Prostate gland (tissue), 2 donors: ENCODE data around the gene MMP2. TPM values are rescaled to one million over a fixed set of nuclear protein-coding genes. Genes with fewer than 3 reads are reported as not detected.

Experiments used
- DNase-seq: peaks from one replicate; pipeline ENCODE4 v3.0.0-alpha.2; 2019; ENCODE audit warnings: low spot score
- H3K27ac ChIP-seq, 2 donors: fragments of 200-600 bp; sonication (generic); 2 replicates each; pipeline ENCODE4 v1.5.1; 2017 to 2019
- H3K27me3 ChIP-seq: fragments of 200-600 bp; sonication (generic); replicated peaks from 2 replicates; pipeline ENCODE4 v1.5.1; 2019; ENCODE audit not compliant: insufficient read depth
- H3K36me3 ChIP-seq, 2 donors: fragments of 200-600 bp; sonication (generic); 1 replicate in 1 of 2; 2 replicates in 1 of 2; pipeline versions ENCODE4 v1.5.1 to v1.8.1; 2017 to 2019
- H3K4me1 ChIP-seq: fragments of 200-600 bp; sonication (generic); replicated peaks from 2 replicates; pipeline ENCODE4 v1.5.1; 2019
- H3K4me3 ChIP-seq, 2 donors: fragments of 200-600 bp; sonication (generic); 2 replicates each; pipeline ENCODE4 v1.5.1; 2017 to 2019
- H3K9me3 ChIP-seq: fragments of 200-600 bp; sonication (generic); 2 replicates; pipeline ENCODE4 v1.5.1; 2017
- POLR2A ChIP-seq: fragments of 450-650 bp; IDR thresholded peaks from one replicate; pipeline ENCODE4 v1.6.1; 2016; ENCODE audit warnings: antibody characterized with exemption, mild to moderate bottlenecking
- POLR2AphosphoS5 ChIP-seq: sonication (generic); formaldehyde crosslinking; IDR thresholded peaks from one replicate; pipeline ENCODE4 v1.6.1; 2017; ENCODE audit warnings: antibody characterized with exemption
- WGBS: methylation state at CpG from one replicate; pipeline ENCODE4 v1.1.5; 2018; 5-methylcytosine and 5-hydroxymethylcytosine counted together
- intact Hi-C: fragments of 100-400 bp; cut with DNase I; formaldehyde crosslinking; loops from one replicate; pipeline ENCODE4 v1.14.2; 2022
- total RNA-seq, 2 donors: library from RNA; depleted of rRNA; stranded (reverse); fragments of >200 nt; gene quantifications; one replicate each; pipeline ENCODE4 v1.1.0, GENCODE V29; 2016
- TF ChIP-seq, protein P1 (sequence below), 4 experiments: fragments of 200-600 bp in 2 of 4; fragments of 450-650 bp in 2 of 4; sonication (generic) in 2 of 4; IDR thresholded peaks; 1 replicate in 3 of 4; 2 replicates in 1 of 4; pipeline ENCODE4 v1.5.1; 2016 to 2019; ENCODE audit warnings: antibody characterized with exemption in 4 of 4, mild to moderate bottlenecking in 2 of 4, moderate library complexity in 2 of 4

Gene MMP2
- total RNA-seq, 2 donors from 2014 or later = 22.9 to 175 TPM

DNA sequence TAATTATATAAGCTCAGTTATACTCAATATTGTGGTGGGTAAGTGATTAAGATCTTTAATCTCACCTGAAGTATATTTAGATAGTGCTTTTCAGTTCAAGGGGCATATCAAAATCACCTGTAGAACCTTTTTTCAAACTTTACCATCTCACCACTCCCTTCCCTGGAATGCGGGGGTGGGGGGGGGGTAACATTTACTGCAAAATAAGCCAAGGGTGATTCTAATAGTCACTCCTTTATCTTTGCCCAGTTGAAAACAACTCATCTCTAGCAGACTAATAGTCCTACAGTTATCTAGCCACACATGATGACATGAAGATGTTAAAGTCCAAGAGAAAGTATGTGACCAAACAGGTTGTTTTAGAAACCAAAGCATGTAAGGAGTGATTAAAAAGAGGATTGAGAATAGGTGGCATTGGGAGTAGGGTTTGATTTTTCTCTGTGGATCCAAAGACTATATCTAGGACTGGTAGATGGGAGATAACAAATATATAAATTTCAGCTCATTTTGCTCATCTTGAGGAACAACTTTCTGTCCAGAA is 51.4 kb downstream of the MMP2 start:
- Histone ChIP-seq H3K27ac (no peak overlapping the region), H3K27me3 (no peaks in the 10 kb centered on the region), H3K9me3 (no peaks in the 10 kb centered on the region), H3K4me3 (no peak overlapping the region), H3K4me1 (no peaks in the 10 kb centered on the region), H3K36me3 (no peaks in the 10 kb centered on the region)
- intact Hi-C loops = no loop called here
- TF ChIP-seq, protein P1, sequence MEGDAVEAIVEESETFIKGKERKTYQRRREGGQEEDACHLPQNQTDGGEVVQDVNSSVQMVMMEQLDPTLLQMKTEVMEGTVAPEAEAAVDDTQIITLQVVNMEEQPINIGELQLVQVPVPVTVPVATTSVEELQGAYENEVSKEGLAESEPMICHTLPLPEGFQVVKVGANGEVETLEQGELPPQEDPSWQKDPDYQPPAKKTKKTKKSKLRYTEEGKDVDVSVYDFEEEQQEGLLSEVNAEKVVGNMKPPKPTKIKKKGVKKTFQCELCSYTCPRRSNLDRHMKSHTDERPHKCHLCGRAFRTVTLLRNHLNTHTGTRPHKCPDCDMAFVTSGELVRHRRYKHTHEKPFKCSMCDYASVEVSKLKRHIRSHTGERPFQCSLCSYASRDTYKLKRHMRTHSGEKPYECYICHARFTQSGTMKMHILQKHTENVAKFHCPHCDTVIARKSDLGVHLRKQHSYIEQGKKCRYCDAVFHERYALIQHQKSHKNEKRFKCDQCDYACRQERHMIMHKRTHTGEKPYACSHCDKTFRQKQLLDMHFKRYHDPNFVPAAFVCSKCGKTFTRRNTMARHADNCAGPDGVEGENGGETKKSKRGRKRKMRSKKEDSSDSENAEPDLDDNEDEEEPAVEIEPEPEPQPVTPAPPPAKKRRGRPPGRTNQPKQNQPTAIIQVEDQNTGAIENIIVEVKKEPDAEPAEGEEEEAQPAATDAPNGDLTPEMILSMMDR (IDR thresholded peaks at IDR 0.05) = no peak
- TF ChIP-seq POLR2A (no peak), POLR2AphosphoS5 (no peak)
- WGBS = 81% methylated on average over 1 of the region's 1 CpG
- DNase-seq = no peak

DNA sequence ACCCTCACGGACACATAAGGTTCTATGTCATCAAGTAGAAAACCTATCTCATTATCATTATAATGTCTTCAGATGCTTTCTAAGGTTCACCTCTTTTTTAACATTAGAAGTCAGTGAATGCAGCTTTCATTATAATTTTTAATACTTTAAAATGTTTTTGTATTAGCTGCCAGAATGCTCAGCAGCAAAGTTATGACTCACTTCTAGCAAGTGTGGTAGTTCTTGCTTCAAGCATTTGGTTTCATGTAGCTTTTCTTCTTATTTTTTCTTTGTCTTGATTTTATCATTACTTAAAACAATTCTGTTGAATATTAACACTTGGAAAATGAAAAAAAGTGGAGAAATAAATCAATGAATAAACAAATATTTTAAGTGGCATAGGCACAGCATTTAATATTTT is 53.2 kb downstream of the MMP2 start:
- Histone ChIP-seq H3K27me3 (no peaks in the 10 kb centered on the region), H3K9me3 (no peaks in the 10 kb centered on the region), H3K4me3 (no peak overlapping the region), H3K27ac (no peak overlapping the region), H3K36me3 (no peaks in the 10 kb centered on the region), H3K4me1 (no peaks in the 10 kb centered on the region)
- WGBS = 95% methylated on average over 1 of the region's 1 CpG
- intact Hi-C loops = no loop called here
- DNase-seq = no peak
- TF ChIP-seq POLR2AphosphoS5 (no peak), POLR2A (no peak)
- TF ChIP-seq, protein P1 (IDR thresholded peaks at IDR 0.05) = no peak

DNA sequence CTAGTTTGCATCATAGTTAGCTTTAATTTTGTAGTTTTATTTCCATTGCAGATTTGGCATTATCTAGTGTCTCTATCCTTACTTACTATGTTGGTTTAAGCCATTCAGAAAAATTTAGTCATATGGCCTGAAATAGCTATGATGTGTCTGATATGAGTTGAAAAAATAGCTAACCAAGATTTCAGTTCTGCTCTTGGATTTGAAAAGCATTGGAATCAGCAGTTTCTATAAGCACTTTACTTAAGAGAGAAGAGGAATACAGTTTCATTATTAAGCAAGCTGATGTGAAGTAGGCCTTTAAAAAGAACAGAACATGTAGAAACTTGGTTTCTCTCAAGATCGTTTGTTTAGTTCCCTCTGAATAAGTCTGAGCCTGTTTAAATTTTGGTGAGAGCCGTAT is 55.8 kb downstream of the MMP2 start:
- Histone ChIP-seq H3K4me3 (no peak overlapping the region), H3K27ac (no peak overlapping the region), H3K36me3 (no peaks in the 10 kb centered on the region), H3K4me1 (no peaks in the 10 kb centered on the region), H3K27me3 (no peaks in the 10 kb centered on the region), H3K9me3 (no peaks in the 10 kb centered on the region)
- no peak for DNase-seq
- WGBS = 33% methylated on average over 2 of the region's 2 CpGs
- intact Hi-C loops = no loop called here
- TF ChIP-seq POLR2AphosphoS5 (no peak), POLR2A (no peak)
- TF ChIP-seq, protein P1 (IDR thresholded peaks at IDR 0.05) = no peak

DNA sequence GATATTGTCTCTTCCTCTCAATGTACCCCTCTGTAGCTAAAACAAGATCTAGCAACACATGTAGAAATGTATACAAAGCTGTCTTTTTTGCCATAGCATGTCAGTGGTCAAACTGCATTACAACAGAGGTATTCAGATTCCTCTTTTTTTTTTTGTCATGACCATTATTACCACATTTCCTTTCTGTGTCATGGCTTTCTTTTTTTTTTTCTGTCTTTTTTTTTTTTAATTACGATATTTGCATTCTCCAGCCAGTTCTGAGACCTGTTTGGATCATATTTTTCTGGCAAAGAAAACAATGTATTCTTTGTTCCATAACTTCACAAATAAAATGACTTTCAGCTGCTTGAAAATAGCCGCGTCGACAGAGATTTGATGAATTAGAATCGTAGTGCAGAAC is 60.1 kb downstream of the MMP2 start:
- no peak for DNase-seq
- TF ChIP-seq POLR2AphosphoS5 (no peak), POLR2A (no peak)
- TF ChIP-seq, protein P1 (IDR thresholded peaks at IDR 0.05) = no peak
- H3K4me3 ChIP-seq = no peak overlapping the region
- H3K27ac ChIP-seq = no peak overlapping the region
- H3K4me1 ChIP-seq = no peaks in the 10 kb centered on the region
- 36% methylated on average over 5 of the region's 5 CpGs for WGBS
- H3K27me3 ChIP-seq = no peaks in the 10 kb centered on the region
- intact Hi-C loops = no loop called here
- no peaks in the 10 kb centered on the region for H3K36me3 ChIP-seq
- no peaks in the 10 kb centered on the region for H3K9me3 ChIP-seq

DNA sequence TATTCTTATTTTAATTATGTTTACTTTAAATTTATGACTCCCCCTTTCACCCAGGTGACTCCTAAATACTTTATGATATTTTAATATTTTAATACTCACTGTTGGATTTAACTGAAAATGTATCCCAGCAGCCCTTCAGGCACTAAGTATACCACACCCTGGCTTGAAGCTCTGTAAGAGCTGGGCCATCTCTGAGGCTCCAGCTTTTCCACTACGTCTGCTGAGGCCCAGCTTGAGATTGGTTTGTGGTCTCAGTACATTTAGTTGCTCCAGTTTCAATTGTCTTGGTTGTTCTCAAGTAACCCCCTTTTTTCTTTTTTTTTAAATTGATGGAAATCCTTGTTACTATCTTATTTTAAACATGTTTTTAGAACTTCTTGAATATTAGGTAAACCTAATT is 60.5 kb downstream of the MMP2 start:
- no peak overlapping the region for H3K27ac ChIP-seq
- TF ChIP-seq POLR2A (no peak), POLR2AphosphoS5 (no peak)
- TF ChIP-seq, protein P1 (IDR thresholded peaks at IDR 0.05) = no peak
- DNase-seq = no peak
- H3K9me3 ChIP-seq = no peaks in the 10 kb centered on the region
- H3K4me3 ChIP-seq = no peak overlapping the region
- H3K4me1 ChIP-seq = no peaks in the 10 kb centered on the region
- intact Hi-C loops = no loop called here
- H3K27me3 ChIP-seq = no peaks in the 10 kb centered on the region
- no peaks in the 10 kb centered on the region for H3K36me3 ChIP-seq
- WGBS = 60% methylated on average over 1 of the region's 1 CpG
